Measurements from ENCODE around the gene JCAD.
"Not testable (repeated sequence)": the region's sequence is repeated elsewhere in the genome, so short reads cannot be mapped to it uniquely, and the experiment has no call there.

- TF ChIP-seq EZH2 (IDR thresholded peaks at IDR 0.05); POLR2AphosphoS5 (IDR thresholded peaks at IDR 0.05; ENCODE audit: borderline replicate concordance, low read depth, low read length): not testable (repeated sequence)
These were observed 34.0 kb downstream of the JCAD start for GRCh38 chr10:30025428-30025827.

Data from SK-N-MC (cell line).